Bronchial epithelial cell (primary cell): ENCODE results near the gene PLCB1. TPM values are rescaled to one million over a fixed set of nuclear protein-coding genes. Genes with fewer than 3 reads are reported as not detected.

Source experiments
- DNase-seq: peaks from one replicate; pipeline ENCODE4 v3.0.0-alpha.2; 2010; ENCODE audit warnings: low read depth
- FAIRE-seq: peaks from 2 replicates; lab custom pipeline; 2011; peaks lifted over from hg19 to GRCh38; lab: Jason Lieb, UNC
- H3K27me3 ChIP-seq: 2 replicates; pipeline ENCODE4 v1.5.1; 2011; ENCODE audit warnings: low read length; ENCODE audit not compliant: control insufficient read depth, insufficient read depth
- H3K36me3 ChIP-seq: 2 replicates; pipeline ENCODE4 v1.5.1; 2011; ENCODE audit warnings: low read length; ENCODE audit not compliant: control insufficient read depth, insufficient read depth
- H3K4me3 ChIP-seq: 2 replicates; pipeline ENCODE4 v1.5.1; 2011; ENCODE audit warnings: mild to moderate bottlenecking, low read depth, low read length, control low read depth
- total RNA-seq: library from RNA; depleted of rRNA; stranded (reverse); fragments of >200 nt; gene quantifications from 2 replicates; pipeline ENCODE4 v1.2.1, GENCODE V29; 2014
- TF ChIP-seq, protein P1 (sequence below): IDR thresholded peaks from 2 replicates; pipeline ENCODE4 v1.5.1; 2011; ENCODE audit warnings: mild to moderate bottlenecking, moderate library complexity, low read length, control low read depth, inconsistent platforms; ENCODE audit not compliant: insufficient read depth, severe bottlenecking

PLCB1 gene
- total RNA-seq, 1 donor from 2014 or later: 1.1 TPM

DNA sequence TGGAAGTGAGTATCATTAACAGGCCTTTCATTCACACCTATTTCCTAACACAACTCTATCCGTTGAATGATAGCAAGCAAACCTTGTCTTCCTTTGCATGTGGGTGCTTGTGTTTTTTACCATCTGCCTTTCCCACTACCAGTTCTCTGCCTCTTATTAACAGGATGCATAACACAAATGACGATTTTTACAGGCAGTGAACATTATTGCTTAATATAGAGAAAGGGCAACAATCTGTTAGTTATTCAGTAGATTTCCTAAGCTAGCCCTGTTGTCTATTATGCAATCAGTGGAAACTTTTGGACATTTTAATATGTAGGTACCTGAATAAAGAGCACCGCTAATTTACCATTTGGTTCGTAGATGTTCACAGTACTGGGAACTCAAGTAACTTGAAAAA lies 588.0 kb downstream of the PLCB1 start:
- TF ChIP-seq, protein P1, sequence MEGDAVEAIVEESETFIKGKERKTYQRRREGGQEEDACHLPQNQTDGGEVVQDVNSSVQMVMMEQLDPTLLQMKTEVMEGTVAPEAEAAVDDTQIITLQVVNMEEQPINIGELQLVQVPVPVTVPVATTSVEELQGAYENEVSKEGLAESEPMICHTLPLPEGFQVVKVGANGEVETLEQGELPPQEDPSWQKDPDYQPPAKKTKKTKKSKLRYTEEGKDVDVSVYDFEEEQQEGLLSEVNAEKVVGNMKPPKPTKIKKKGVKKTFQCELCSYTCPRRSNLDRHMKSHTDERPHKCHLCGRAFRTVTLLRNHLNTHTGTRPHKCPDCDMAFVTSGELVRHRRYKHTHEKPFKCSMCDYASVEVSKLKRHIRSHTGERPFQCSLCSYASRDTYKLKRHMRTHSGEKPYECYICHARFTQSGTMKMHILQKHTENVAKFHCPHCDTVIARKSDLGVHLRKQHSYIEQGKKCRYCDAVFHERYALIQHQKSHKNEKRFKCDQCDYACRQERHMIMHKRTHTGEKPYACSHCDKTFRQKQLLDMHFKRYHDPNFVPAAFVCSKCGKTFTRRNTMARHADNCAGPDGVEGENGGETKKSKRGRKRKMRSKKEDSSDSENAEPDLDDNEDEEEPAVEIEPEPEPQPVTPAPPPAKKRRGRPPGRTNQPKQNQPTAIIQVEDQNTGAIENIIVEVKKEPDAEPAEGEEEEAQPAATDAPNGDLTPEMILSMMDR: no peak
- DNase-seq (peak; percentile 4), FAIRE-seq (no peak)
- Histone ChIP-seq H3K36me3 (no peaks in the 10 kb centered on the region), H3K27me3 (no peaks in the 10 kb centered on the region), H3K4me3 (no peak overlapping the region)

DNA sequence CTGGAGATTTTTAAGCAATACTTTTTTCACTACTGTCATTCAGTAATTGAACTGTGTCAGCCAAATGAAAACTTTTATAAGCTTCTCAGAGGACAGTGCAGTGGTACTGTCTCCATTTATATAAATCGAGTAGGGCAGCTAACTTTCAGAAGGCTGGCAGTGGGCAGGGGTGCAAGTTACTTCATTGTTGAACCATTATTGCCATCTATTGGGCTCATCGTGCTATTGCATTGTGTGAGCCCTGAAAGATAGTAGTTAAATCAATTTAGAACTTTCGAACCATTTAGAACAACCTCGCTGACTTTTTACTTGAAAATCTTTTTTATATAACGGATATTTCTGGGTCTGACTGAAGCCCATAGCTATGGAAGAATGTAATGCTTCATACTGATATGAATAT lies 589.0 kb downstream of the PLCB1 start:
- DNase-seq (peak; percentile 44), FAIRE-seq (no peak)
- TF ChIP-seq, protein P1: peak; percentile 65
- Histone ChIP-seq H3K27me3 (no peaks in the 10 kb centered on the region), H3K36me3 (no peaks in the 10 kb centered on the region), H3K4me3 (no peak overlapping the region)

DNA sequence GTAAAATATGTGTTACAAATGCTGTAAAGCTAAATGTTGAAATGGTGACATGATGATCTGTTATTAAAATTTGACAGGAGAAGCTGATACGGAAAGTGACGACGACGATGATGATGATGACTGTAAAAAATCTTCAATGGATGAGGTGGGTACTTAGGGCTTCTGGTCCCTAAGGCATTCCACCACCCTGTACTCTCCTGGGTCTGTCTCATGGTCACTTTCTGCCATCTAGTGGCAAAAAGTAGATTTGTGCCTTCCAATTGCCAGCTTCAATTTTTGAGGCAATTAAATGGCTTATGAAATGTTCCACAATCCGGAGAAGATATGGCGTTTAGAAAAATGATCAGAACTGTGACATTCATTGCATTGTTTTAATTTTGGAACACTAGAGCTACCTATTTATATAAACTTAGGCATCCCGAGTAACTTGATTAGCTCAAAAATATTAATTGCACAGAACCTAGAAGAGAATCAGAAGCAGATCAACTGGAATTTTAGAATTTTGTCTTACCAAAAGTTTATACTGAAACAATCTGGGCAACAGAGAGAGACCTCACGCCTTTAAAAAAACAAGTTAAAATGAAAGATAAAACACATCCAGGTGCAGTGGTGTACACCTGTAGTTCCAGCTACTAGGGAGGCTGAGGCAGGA lies 590.3 kb downstream of the PLCB1 start:
- Histone ChIP-seq H3K27me3 (no peaks in the 10 kb centered on the region), H3K36me3 (no peaks in the 10 kb centered on the region), H3K4me3 (no peak overlapping the region)
- FAIRE-seq (no peak), DNase-seq (peak; percentile 62)
- TF ChIP-seq, protein P1: peak; percentile 67

DNA sequence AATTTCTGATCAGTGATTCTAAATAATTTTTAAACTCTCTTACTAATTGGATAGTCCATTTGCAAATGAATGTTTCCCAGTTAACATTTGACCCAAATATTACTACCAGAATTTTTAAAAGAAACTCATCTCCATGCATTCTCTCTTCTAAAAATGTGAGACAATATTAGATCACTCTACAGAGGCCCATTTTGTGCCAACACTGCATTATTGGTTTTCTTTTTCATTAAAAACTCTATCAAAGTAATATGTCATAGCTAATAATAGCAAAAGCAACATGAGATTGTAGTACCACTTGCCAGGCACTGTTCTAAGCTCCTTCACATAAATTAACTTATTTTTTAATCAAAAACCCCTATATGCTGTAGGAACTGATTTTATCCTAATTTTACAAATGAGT lies 591.2 kb downstream of the PLCB1 start:
- DNase-seq (no peak), FAIRE-seq (no peak)
- TF ChIP-seq, protein P1: no peak
- no peak overlapping the region for H3K4me3 ChIP-seq
- H3K36me3 ChIP-seq: no peaks in the 10 kb centered on the region
- no peaks in the 10 kb centered on the region for H3K27me3 ChIP-seq

DNA sequence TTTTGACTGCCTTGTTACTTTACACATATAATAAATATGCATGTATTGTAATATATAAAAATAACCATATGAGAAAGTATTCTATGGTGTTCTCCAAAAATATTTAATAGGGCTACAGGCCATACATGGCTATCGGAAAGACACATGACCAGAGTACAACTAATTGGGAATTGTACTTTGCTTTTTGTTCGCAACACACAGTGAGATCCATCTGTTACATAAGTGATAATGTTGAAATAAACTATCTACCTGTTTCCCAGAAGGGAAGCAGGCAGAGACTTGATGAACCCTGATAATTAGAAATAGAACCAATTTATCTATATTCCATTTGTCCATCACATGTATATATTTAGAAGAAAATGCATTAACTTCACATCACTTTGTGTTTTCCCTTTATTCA lies 592.8 kb downstream of the PLCB1 start:
- no peak for DNase-seq
- no peak overlapping the region for H3K4me3 ChIP-seq
- H3K27me3 ChIP-seq: no peaks in the 10 kb centered on the region
- no peak for FAIRE-seq
- TF ChIP-seq, protein P1: no peak
- no peaks in the 10 kb centered on the region for H3K36me3 ChIP-seq

DNA sequence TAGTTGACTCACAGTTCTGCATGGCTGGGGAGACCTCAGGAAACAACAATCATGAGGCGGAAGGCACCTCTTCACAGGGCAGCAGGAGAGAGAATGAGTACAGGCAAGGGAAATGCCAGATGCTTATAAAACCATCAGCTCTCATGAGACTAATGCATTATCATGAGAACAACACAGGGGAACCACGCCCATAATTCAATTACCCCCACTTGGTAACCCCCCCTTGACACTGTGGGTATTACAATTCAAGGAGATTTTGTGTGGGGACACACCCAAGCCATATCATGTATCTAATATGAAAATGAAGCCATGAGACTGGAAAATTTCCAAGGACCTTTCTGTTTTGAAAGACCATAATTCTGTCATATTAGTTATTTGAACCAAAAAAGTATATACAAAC lies 594.4 kb downstream of the PLCB1 start:
- no peak for FAIRE-seq
- Histone ChIP-seq H3K27me3 (no peaks in the 10 kb centered on the region), H3K36me3 (no peaks in the 10 kb centered on the region), H3K4me3 (no peak overlapping the region)
- TF ChIP-seq, protein P1: no peak
- no peak for DNase-seq
